Ishikawa (cell line): Measurements from ENCODE around the gene PRRC2B.

ENCODE experiments used
- CEBPB ChIP-seq: IDR thresholded peaks from 2 replicates; pipeline ENCODE4 v1.6.1; 2012
- CREB1 ChIP-seq: IDR thresholded peaks from 2 replicates; pipeline ENCODE4 v1.6.1; 2012; ENCODE audit warnings: low read depth
- EGR1 ChIP-seq: IDR thresholded peaks from 2 replicates; pipeline ENCODE4 v1.6.1; 2012
- EP300 ChIP-seq: IDR thresholded peaks from 2 replicates; pipeline ENCODE4 v1.6.1; 2012; ENCODE audit warnings: borderline replicate concordance
- FOXM1 ChIP-seq: IDR thresholded peaks from 2 replicates; pipeline ENCODE4 v1.6.1; 2012; ENCODE audit warnings: low read depth, borderline replicate concordance
- NFIC ChIP-seq: IDR thresholded peaks from 2 replicates; pipeline ENCODE4 v1.6.1; 2012
- RAD21 ChIP-seq: IDR thresholded peaks from 2 replicates; pipeline ENCODE4 v1.6.1; 2012; ENCODE audit warnings: low read depth
- TAF1 ChIP-seq: IDR thresholded peaks from 2 replicates; pipeline ENCODE4 v1.6.1; 2012; ENCODE audit warnings: low read depth, mild to moderate bottlenecking
- TCF12 ChIP-seq: IDR thresholded peaks from 2 replicates; pipeline ENCODE4 v1.6.1; 2012; ENCODE audit warnings: low read depth
- TEAD4 ChIP-seq: IDR thresholded peaks from 2 replicates; pipeline ENCODE4 v1.6.1; 2012
- YY1 ChIP-seq: IDR thresholded peaks from 2 replicates; pipeline ENCODE4 v1.6.1; 2012; ENCODE audit warnings: low read depth
- ZBTB7A ChIP-seq: IDR thresholded peaks from 2 replicates; pipeline ENCODE4 v1.6.1; 2012; ENCODE audit warnings: low read depth
- TF ChIP-seq, protein P1 (sequence below): IDR thresholded peaks from 2 replicates; pipeline ENCODE4 v1.6.1; 2012
- TF ChIP-seq, protein P2 (sequence below): IDR thresholded peaks from 2 replicates; pipeline ENCODE4 v1.6.1; 2012; ENCODE audit warnings: low read depth, mild to moderate bottlenecking
- TF ChIP-seq, protein P3 (sequence below): IDR thresholded peaks from 2 replicates; pipeline ENCODE4 v1.6.1; 2012

Gene PRRC2B

DNA sequence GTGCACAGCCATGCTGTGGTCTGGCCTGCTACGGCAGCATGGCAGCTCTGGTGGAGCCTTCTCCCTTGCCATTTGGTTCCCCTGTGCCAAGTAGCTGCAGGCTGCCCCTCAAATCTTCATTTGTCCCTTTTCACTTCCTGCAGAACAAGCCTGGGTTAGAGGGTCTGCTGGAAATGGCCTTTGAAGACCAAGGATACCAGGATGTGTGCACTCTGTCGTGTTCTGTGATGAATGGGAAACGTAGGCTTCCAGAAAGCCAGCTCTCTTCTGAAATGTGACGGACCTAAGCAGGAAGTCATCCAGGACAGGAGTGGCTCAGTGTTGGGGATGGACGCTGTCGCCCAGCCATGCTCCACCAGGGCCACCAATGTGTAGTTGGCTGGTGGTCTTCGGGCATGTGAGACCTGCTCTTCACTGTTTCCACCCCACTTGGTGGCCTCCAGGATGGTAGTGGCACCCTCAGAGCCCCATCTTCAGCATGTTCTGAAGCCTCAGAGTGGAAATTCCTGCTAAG lies 105.4 kb downstream of the PRRC2B start:
- TF ChIP-seq FOXM1 (no peak), CEBPB (no peak), TEAD4 (no peak), YY1 (no peak), EP300 (no peak), RAD21 (no peak)
- TF ChIP-seq, protein P1, sequence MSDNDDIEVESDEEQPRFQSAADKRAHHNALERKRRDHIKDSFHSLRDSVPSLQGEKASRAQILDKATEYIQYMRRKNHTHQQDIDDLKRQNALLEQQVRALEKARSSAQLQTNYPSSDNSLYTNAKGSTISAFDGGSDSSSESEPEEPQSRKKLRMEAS: no peak

DNA sequence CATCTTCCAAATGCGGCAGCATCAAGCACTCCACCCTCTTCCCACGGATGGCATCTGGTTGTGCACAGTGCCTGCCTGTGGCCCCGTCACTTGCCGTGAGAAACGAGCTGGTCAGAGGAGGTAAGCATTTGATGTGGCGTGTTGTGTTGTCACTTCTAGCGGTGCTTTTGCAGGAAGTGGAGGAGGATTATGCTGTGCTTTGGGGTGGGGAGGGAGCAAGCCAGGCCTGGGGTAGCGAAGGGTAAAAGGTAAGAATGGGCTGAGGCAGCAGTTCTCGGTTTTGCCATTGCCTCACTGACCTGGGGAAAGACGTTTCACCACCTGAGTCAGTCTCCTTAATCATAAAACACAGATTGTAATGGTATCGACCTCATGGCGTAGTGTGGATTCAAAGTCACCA lies 106.5 kb downstream of the PRRC2B start:
- TF ChIP-seq TAF1 (no peak), CREB1 (no peak), RAD21 (no peak), CEBPB (no peak), YY1 (no peak), EGR1 (no peak), TCF12 (no peak)

DNA sequence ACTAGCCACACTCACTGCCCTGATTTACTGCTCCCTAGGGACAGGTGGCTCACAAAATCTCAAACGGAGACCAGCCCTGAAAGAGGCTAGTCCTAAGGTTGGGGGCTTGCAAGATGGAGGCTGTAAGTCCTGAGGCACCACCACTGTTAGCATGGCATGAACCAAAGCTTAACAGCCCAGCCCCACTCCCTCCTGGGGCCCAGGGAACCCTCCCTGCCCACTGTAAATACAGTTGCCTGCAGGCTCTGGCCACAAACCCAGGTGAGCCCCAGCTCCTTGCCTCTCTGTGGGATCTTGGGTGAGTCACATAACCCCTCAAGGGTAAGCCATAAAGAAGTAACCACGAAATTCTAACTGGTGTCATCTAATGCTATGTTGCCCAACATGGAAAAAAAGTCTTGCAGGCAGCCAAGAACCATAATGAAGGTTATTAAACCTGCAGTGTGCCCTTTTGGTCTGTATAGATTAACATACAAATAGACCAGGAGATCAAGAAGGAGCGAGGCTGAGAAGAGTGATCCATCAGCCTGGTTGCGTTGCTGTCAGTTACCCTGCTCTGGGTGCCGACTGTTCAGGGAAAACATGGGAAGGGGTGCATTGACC lies 107.2 kb downstream of the PRRC2B start:
- TF ChIP-seq TEAD4 (no peak), NFIC (no peak), CEBPB (no peak), TCF12 (no peak), FOXM1 (no peak), EGR1 (no peak), EP300 (no peak), TAF1 (no peak), CREB1 (no peak)
- TF ChIP-seq, protein P1: no peak
- TF ChIP-seq, protein P2, sequence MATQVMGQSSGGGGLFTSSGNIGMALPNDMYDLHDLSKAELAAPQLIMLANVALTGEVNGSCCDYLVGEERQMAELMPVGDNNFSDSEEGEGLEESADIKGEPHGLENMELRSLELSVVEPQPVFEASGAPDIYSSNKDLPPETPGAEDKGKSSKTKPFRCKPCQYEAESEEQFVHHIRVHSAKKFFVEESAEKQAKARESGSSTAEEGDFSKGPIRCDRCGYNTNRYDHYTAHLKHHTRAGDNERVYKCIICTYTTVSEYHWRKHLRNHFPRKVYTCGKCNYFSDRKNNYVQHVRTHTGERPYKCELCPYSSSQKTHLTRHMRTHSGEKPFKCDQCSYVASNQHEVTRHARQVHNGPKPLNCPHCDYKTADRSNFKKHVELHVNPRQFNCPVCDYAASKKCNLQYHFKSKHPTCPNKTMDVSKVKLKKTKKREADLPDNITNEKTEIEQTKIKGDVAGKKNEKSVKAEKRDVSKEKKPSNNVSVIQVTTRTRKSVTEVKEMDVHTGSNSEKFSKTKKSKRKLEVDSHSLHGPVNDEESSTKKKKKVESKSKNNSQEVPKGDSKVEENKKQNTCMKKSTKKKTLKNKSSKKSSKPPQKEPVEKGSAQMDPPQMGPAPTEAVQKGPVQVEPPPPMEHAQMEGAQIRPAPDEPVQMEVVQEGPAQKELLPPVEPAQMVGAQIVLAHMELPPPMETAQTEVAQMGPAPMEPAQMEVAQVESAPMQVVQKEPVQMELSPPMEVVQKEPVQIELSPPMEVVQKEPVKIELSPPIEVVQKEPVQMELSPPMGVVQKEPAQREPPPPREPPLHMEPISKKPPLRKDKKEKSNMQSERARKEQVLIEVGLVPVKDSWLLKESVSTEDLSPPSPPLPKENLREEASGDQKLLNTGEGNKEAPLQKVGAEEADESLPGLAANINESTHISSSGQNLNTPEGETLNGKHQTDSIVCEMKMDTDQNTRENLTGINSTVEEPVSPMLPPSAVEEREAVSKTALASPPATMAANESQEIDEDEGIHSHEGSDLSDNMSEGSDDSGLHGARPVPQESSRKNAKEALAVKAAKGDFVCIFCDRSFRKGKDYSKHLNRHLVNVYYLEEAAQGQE: no peak
- TF ChIP-seq, protein P3, sequence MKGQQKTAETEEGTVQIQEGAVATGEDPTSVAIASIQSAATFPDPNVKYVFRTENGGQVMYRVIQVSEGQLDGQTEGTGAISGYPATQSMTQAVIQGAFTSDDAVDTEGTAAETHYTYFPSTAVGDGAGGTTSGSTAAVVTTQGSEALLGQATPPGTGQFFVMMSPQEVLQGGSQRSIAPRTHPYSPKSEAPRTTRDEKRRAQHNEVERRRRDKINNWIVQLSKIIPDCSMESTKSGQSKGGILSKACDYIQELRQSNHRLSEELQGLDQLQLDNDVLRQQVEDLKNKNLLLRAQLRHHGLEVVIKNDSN: no peak

DNA sequence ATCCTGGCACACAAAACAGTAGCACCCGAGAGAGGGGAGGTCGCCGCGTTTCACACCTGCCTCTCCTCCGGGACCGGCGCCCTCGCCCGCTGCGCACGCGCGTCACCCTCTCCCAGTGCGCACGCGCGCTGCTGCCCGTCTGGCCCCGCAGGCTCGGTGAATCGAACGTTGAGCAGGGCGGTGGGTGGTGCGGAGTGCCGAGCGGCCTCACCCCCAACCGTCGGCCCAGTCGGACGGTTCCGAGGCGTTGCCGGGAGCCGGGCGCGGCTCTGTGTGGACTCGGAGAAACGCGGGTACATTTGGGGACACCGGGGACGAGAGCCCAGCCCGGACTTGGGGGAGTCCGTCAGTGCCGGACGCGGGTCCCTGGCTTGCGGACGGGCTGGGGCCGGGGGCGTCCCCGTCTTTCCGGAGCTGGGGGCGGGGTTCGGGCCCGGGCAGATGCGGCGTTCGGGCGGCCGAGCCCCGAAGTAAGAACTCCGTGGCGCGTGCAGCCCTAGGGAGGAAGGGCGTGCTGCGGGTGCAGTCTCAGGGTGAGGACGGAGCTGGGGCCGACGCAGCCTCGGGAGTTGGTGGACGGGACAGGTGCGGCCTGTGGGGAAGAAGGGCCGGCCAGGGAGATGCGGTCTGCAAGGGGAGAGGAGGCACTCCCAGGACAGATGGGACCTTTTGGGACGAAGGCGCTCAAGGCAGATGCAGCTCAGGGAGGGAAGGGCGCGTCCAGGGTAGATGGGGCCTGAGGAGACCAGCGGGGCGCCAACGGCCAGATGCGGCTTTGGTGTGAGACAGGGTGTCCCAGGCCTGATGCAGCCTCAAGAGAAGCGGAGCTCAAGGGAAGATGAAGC lies 109.1 kb downstream of the PRRC2B start, which contains the start of gene POMT1:
Gene POMT1 (plus strand): TSS at position 138 of the 845 bp plus-strand sequence. CDS start 1,301 bp downstream, outside the sequence.
- TF ChIP-seq YY1 (peak; percentile 71; the same call in 1 of the 2 replicates), TAF1 (peak; percentile 77), ZBTB7A (peak; percentile 83)
- TF ChIP-seq, protein P1: peak; percentile 84
- TF ChIP-seq, protein P3: no peak

DNA sequence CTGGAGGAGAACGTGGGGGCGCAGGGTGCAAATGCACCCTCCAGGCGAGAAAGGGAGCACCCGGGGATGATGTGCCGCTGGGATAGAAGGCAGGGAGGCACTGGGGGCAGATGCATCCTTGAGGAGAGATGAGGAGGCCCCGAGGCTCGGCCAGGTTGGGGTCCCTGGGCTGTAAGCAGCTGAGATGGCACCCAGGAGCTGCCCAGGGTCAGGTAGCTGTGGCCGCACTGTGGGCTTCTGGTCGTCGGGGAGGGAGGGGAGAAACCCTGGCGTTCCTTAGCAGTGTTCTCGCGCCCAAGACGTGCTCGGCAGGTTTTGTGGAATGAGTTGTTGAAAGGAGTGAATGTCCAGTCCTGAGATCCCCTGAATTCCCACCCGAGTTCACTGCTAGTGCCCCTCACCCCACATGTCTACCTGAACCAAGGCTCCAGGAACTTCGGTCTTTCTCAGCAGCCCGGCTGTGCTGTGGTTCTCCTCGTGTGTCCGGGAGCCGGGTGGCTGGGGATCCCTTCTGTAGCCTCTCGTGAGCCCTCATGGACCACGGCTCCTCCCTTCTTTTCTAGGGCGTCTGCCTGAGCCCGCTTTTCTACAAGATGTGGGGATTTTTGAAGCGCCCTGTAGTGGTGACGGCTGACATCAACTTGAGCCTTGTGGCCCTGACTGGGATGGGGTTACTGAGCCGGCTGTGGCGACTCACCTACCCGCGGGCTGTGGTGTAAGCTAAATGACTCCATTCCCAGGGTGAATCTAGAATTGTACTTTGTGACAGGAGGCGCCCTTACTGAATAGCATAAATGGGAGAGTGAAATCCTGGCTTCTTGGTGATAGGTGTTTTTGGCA lies 110.0 kb downstream of the PRRC2B start:
- TF ChIP-seq RAD21: no peak
- TF ChIP-seq, protein P2: no peak
- TF ChIP-seq, protein P3: no peak
